Gastrocnemius medialis (tissue), 4 donors: Measurements from ENCODE around the gene GPR148.

Source experiments
- POLR2A ChIP-seq, 2 donors: fragments of 450-650 bp; IDR thresholded peaks; one replicate each; pipeline ENCODE4 v1.6.1; 2017; ENCODE audit warnings: antibody characterized with exemption in 2 of 2, mild to moderate bottlenecking in 2 of 2, moderate library complexity in 2 of 2
- TF ChIP-seq, protein P1 (sequence below), 5 experiments: fragments of 450-650 bp in 3 of 5; fragments of 200-600 bp in 2 of 5; sonication (generic) in 2 of 5; IDR thresholded peaks in 4 of 5; conservative IDR thresholded peaks in 1 of 5; 1 replicate in 4 of 5; 2 replicates in 1 of 5; pipeline ENCODE4 v1.5.1; 2016 to 2019; ENCODE audit warnings: antibody characterized with exemption in 5 of 5, mild to moderate bottlenecking in 3 of 5, moderate library complexity in 3 of 5

DNA sequence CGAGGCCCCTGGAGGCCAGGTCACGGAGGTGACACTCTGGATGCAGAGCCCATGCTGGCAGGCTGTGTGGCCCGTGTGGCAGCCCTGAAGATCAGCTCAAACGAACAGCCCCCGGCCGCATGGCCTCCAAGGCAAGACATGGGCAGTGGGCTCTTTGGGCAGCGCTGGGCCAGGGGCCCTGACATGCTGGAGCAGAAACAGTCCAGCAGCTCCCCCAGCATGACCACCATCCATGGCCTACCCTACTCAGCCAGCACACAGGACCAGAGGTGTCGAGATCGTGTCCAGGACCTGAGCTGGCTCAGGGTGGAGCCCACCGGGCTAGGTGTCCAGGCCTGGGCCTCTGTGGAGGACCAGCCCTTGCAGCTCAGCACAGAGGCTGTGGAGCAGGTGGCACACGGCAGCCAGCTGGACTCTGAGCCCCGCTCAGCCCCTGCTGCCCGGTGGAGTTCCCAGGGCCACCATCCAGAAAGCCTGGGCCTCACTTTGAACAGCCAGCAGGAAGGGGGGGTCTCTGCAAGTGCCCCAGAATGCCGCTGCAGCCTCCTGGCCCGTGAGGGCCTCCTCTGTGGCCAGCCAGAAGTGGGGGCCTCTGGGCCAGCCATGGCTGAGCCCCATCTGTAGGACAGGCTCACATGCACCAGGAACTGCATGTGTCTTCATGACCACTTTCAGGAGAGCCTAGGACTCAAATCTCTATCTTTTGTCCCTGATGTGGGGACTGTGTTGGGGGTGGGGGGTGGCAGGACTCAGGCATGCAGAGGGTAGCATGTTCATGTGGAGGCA, 35.4 kb downstream of the GPR148 start:
- TF ChIP-seq, protein P1, sequence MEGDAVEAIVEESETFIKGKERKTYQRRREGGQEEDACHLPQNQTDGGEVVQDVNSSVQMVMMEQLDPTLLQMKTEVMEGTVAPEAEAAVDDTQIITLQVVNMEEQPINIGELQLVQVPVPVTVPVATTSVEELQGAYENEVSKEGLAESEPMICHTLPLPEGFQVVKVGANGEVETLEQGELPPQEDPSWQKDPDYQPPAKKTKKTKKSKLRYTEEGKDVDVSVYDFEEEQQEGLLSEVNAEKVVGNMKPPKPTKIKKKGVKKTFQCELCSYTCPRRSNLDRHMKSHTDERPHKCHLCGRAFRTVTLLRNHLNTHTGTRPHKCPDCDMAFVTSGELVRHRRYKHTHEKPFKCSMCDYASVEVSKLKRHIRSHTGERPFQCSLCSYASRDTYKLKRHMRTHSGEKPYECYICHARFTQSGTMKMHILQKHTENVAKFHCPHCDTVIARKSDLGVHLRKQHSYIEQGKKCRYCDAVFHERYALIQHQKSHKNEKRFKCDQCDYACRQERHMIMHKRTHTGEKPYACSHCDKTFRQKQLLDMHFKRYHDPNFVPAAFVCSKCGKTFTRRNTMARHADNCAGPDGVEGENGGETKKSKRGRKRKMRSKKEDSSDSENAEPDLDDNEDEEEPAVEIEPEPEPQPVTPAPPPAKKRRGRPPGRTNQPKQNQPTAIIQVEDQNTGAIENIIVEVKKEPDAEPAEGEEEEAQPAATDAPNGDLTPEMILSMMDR (IDR thresholded peaks at IDR 0.05 in 4 of 5, conservative IDR thresholded peaks at IDR 0.05 in 1 of 5): no peak
- TF ChIP-seq POLR2A (IDR thresholded peaks at IDR 0.05): no peak
